ENCODE measurements around the gene B9D1. TPM values are rescaled to one million over a fixed set of nuclear protein-coding genes. Genes with fewer than 3 reads are reported as not detected.
A peak's percentile ranks its signal among the peaks of the same experiment; 100 is the strongest.

The B9D1 gene
- total RNA-seq, 1 donor from 2014 or later, result 3.1 TPM

DNA sequence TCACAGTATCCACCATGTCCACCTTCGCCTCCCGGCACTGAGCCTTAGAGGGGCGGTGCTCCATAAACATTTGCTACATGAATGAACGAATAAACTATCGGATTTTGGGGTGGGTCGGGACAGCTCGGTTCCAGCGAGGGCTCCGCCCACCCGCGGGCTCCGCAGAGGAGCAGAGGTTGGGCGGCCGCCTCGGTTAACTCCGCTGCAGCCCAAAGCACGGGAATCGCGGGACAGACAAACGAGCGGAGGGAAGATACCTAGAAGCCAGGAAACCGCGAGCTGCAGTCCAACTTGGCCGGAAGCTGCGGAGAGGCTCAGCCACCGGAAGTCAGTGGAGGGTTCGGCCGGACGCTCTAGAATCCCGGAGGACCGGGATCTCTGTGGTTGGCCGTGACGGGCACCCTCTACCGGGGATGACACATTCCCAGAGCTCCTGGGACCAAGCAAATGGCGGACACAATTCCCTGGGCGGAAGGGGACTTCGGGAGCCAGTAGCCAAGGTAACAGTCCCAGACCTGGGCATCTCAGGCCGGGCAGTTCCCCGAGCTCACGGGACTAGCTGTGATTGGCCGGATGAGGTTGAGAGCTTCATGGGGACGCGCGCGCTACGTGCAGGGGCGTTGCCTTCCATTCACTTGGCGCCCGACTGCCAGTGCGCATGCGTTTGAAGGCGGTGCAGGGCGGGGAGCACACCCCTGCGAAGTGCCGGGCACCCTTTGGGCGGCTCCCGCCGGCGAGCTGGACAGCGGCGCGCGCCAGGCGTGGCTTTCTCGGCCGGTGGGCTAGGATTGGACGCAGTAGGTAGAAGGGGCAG is 15.3 kb upstream of the B9D1 start:
- Histone ChIP-seq H3K9ac (ENCODE audit: low read depth in 1 of 3, low read length in 3 of 3) (peak overlapping the region; percentile 92 to 94 (median 93)), H3K4me3 (ENCODE audit: low read length in 3 of 3) (peak overlapping the region; percentile 81 to 94 (median 92)), H3K9me3 (ENCODE audit: control insufficient read depth in 3 of 3, low read length in 3 of 3) (no peaks in the 10 kb centered on the region), H3K27me3 (ENCODE audit: control insufficient read depth in 3 of 3, insufficient read depth in 3 of 3, low read length in 3 of 3) (no peaks in the 10 kb centered on the region), H3K36me3 (ENCODE audit: control insufficient read depth in 3 of 3, insufficient read depth in 3 of 3, low read length in 3 of 3) (peaks cover 25 to 29% (median 27%) of the 10 kb centered on the region in 3 donors), H3K4me1 (ENCODE audit: control insufficient read depth in 3 of 3, insufficient read depth in 3 of 3, low read length in 3 of 3) (peaks cover 16 to 26% (median 19%) of the 10 kb centered on the region in 3 donors), H3K27ac (ENCODE audit: low read depth, low read length) (peak overlapping the region; percentile 97)

- Histone ChIP-seq H3K27me3 (ENCODE audit: control insufficient read depth in 3 of 3, insufficient read depth in 3 of 3, low read length in 3 of 3) (no peaks in the 10 kb centered on the region), H3K9me3 (ENCODE audit: control insufficient read depth in 3 of 3, low read length in 3 of 3) (no peaks in the 10 kb centered on the region), H3K9ac (ENCODE audit: low read depth in 1 of 3, low read length in 3 of 3) (peak overlapping the region; percentile 92 to 94 (median 93)), H3K4me3 (ENCODE audit: low read length in 3 of 3) (peak overlapping the region; percentile 81 to 94 (median 92)), H3K27ac (ENCODE audit: low read depth, low read length) (peak overlapping the region; percentile 97), H3K36me3 (ENCODE audit: control insufficient read depth in 3 of 3, insufficient read depth in 3 of 3, low read length in 3 of 3) (peaks cover 21 to 24% (median 22%) of the 10 kb centered on the region in 3 donors), H3K4me1 (ENCODE audit: control insufficient read depth in 3 of 3, insufficient read depth in 3 of 3, low read length in 3 of 3) (peaks cover 15 to 23% (median 16%) of the 10 kb centered on the region in 3 donors)
These were observed 14.3 kb upstream of the B9D1 start for GRCh38 chr17:19376811-19377210.

GRCh38 chr17:19375732-19376131 is 13.2 kb upstream of the B9D1 start:
- Histone ChIP-seq H3K9me3 (ENCODE audit: control insufficient read depth in 3 of 3, low read length in 3 of 3) (no peaks in the 10 kb centered on the region), H3K27me3 (ENCODE audit: control insufficient read depth in 3 of 3, insufficient read depth in 3 of 3, low read length in 3 of 3) (no peaks in the 10 kb centered on the region), H3K4me3 (ENCODE audit: low read length in 3 of 3) (no peak overlapping the region), H3K9ac (ENCODE audit: low read depth in 1 of 3, low read length in 3 of 3) (no peak overlapping the region), H3K27ac (ENCODE audit: low read depth, low read length) (no peak overlapping the region), H3K4me1 (ENCODE audit: control insufficient read depth in 3 of 3, insufficient read depth in 3 of 3, low read length in 3 of 3) (peaks cover 17 to 27% (median 20%) of the 10 kb centered on the region in 3 donors), H3K36me3 (ENCODE audit: control insufficient read depth in 3 of 3, insufficient read depth in 3 of 3, low read length in 3 of 3) (peaks cover 13 to 16% (median 14%) of the 10 kb centered on the region in 3 donors)

DNA sequence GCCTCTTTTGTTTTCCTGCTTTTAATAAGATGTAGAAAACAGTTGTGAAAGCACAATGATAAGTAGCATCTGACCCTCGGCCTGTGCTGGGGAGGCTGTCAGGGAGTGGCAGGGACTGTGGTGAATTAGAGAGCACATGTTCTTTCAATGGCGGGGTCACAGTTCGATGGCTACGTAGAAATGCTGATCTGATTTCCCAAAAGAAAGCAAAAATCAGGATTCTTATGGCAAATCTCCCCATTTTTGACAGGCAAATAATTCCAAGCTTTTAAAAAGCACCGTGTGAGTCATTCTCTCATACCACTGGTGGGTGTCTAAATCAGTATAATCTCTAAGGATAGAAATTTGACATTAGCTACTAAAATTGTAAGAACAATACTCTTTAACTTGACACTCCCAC is 11.6 kb upstream of the B9D1 start:
- H3K36me3 ChIP-seq (ENCODE audit: control insufficient read depth in 3 of 3, insufficient read depth in 3 of 3, low read length in 3 of 3), result peaks cover 0 to 2% (median 0%) of the 10 kb centered on the region in 3 donors
- H3K4me3 ChIP-seq (ENCODE audit: low read length in 3 of 3), result no peak overlapping the region
- no peaks in the 10 kb centered on the region for H3K27me3 ChIP-seq (ENCODE audit: control insufficient read depth in 3 of 3, insufficient read depth in 3 of 3, low read length in 3 of 3)
- H3K4me1 ChIP-seq (ENCODE audit: control insufficient read depth in 3 of 3, insufficient read depth in 3 of 3, low read length in 3 of 3), result peaks cover 19 to 30% (median 24%) of the 10 kb centered on the region in 3 donors
- H3K27ac ChIP-seq (ENCODE audit: low read depth, low read length), result no peak overlapping the region
- H3K9me3 ChIP-seq (ENCODE audit: control insufficient read depth in 3 of 3, low read length in 3 of 3), result no peaks in the 10 kb centered on the region
- H3K9ac ChIP-seq (ENCODE audit: low read depth in 1 of 3, low read length in 3 of 3), result no peak overlapping the region

DNA sequence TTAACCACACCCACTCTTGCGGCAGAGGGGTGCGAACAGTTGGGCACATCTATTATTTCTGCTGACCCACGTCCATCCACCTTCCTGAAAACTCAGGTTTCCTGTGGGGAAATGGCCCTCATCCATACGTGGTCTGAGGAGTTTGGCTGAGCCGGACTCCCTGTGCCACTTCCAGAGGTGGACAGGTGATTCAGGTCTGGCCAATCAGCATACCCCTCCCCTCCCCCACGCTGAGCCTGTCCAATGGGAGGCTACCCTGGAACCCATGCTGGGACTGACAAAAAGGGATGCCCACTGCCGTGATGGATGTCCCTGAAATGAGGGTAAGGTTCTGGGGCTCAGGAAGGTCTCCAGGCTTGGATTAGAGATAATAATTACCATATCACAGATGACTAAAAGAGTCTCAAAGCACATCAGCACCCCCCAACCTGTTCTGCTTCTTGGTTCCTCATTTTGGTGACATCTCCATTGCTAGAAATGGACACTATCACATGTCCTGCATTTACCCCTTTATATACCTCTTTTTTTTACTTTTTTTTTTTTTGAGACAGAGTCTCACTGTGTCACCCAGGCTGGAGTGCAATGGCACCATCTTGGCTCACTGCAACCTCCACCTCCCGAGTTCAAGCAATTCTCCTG is 10.5 kb upstream of the B9D1 start:
- peaks cover 0 to 2% (median 0%) of the 10 kb centered on the region in 3 donors for H3K36me3 ChIP-seq (ENCODE audit: control insufficient read depth in 3 of 3, insufficient read depth in 3 of 3, low read length in 3 of 3)
- no peaks in the 10 kb centered on the region for H3K27me3 ChIP-seq (ENCODE audit: control insufficient read depth in 3 of 3, insufficient read depth in 3 of 3, low read length in 3 of 3)
- no peak overlapping the region for H3K4me3 ChIP-seq (ENCODE audit: low read length in 3 of 3)
- no peak overlapping the region for H3K9ac ChIP-seq (ENCODE audit: low read depth in 1 of 3, low read length in 3 of 3)
- H3K27ac ChIP-seq (ENCODE audit: low read depth, low read length), result no peak overlapping the region
- H3K4me1 ChIP-seq (ENCODE audit: control insufficient read depth in 3 of 3, insufficient read depth in 3 of 3, low read length in 3 of 3), result peaks cover 14 to 23% (median 19%) of the 10 kb centered on the region in 3 donors
- no peaks in the 10 kb centered on the region for H3K9me3 ChIP-seq (ENCODE audit: control insufficient read depth in 3 of 3, low read length in 3 of 3)

GRCh38 chr17:19372439-19372838 is 9.9 kb upstream of the B9D1 start:
- no peaks in the 10 kb centered on the region for H3K27me3 ChIP-seq (ENCODE audit: control insufficient read depth in 3 of 3, insufficient read depth in 3 of 3, low read length in 3 of 3)
- H3K4me3 ChIP-seq (ENCODE audit: low read length in 3 of 3), result no peak overlapping the region
- H3K9me3 ChIP-seq (ENCODE audit: control insufficient read depth in 3 of 3, low read length in 3 of 3), result no peaks in the 10 kb centered on the region
- no peak overlapping the region for H3K27ac ChIP-seq (ENCODE audit: low read depth, low read length)
- peaks cover 0 to 2% (median 0%) of the 10 kb centered on the region in 3 donors for H3K36me3 ChIP-seq (ENCODE audit: control insufficient read depth in 3 of 3, insufficient read depth in 3 of 3, low read length in 3 of 3)
- peaks cover 14 to 23% (median 19%) of the 10 kb centered on the region in 3 donors for H3K4me1 ChIP-seq (ENCODE audit: control insufficient read depth in 3 of 3, insufficient read depth in 3 of 3, low read length in 3 of 3)
- no peak overlapping the region for H3K9ac ChIP-seq (ENCODE audit: low read depth in 1 of 3, low read length in 3 of 3)

DNA sequence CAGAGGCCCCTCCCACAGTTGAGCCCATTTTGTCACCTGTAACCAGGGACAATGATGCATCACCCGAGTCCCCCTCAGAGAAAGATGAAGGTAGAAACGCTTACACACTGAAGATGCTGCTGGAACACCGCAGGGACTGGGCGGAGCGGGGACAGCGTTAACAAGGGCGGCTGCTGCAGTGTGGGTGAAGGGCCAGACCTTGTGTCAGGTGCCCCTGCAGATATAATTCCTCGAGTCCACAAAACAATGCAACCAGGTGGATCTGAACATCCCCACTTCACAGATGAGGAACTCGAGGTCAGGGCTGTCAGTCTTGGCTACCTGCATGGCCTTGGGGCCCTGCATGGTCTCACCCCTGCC is 9.5 kb upstream of the B9D1 start:
- Histone ChIP-seq H3K27ac (ENCODE audit: low read depth, low read length) (no peak overlapping the region), H3K27me3 (ENCODE audit: control insufficient read depth in 3 of 3, insufficient read depth in 3 of 3, low read length in 3 of 3) (no peaks in the 10 kb centered on the region), H3K9ac (ENCODE audit: low read depth in 1 of 3, low read length in 3 of 3) (no peak overlapping the region), H3K4me1 (ENCODE audit: control insufficient read depth in 3 of 3, insufficient read depth in 3 of 3, low read length in 3 of 3) (peaks cover 12 to 20% (median 17%) of the 10 kb centered on the region in 3 donors), H3K4me3 (ENCODE audit: low read length in 3 of 3) (no peak overlapping the region), H3K9me3 (ENCODE audit: control insufficient read depth in 3 of 3, low read length in 3 of 3) (no peaks in the 10 kb centered on the region), H3K36me3 (ENCODE audit: control insufficient read depth in 3 of 3, insufficient read depth in 3 of 3, low read length in 3 of 3) (peaks cover 0 to 2% (median 0%) of the 10 kb centered on the region in 3 donors)

DNA sequence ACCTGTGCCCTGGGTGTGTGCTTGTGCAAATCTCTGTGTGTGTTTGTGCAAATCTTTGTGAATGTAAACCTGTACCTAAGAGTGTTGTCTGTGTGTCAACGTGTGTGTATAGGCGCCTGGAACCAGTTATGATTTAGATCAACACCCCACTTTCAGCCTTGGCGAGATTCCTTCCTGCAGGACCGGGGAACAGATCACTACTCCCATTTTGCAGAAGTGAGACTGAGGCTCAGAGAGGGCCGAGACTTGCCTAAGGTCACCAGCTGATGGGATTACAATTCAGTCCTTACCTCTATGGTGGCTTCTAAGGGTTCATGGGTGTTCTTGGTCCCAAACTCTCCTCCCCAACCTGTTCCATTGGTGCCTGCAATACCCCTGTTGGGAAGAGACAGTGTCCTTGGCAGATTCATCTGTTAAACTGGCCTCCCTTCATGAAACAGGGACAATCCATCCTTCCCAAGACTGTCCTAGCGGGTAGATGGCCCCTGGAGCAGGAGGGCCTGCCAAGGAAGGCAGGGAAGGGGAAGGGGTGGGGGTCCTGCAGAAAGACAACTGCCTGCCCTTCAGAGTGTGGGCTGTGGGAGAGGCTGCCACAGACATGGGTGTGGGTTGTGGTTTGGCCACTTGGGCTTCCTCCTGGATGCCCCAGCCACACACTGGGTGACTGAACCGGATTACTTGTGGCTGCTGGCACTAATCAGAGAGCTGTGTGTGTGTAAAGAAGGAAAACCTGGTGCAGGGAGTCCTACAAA is 8.9 kb upstream of the B9D1 start:
- Histone ChIP-seq H3K4me1 (ENCODE audit: control insufficient read depth in 3 of 3, insufficient read depth in 3 of 3, low read length in 3 of 3) (peaks cover 8 to 17% (median 14%) of the 10 kb centered on the region in 3 donors), H3K27ac (ENCODE audit: low read depth, low read length) (no peak overlapping the region), H3K9ac (ENCODE audit: low read depth in 1 of 3, low read length in 3 of 3) (no peak overlapping the region), H3K4me3 (ENCODE audit: low read length in 3 of 3) (no peak overlapping the region), H3K27me3 (ENCODE audit: control insufficient read depth in 3 of 3, insufficient read depth in 3 of 3, low read length in 3 of 3) (no peaks in the 10 kb centered on the region), H3K36me3 (ENCODE audit: control insufficient read depth in 3 of 3, insufficient read depth in 3 of 3, low read length in 3 of 3) (peaks cover 0 to 2% (median 0%) of the 10 kb centered on the region in 3 donors), H3K9me3 (ENCODE audit: control insufficient read depth in 3 of 3, low read length in 3 of 3) (no peaks in the 10 kb centered on the region)

GRCh38 chr17:19370493-19370960 is 8.0 kb upstream of the B9D1 start:
- peaks cover 0 to 2% (median 0%) of the 10 kb centered on the region in 3 donors for H3K36me3 ChIP-seq (ENCODE audit: control insufficient read depth in 3 of 3, insufficient read depth in 3 of 3, low read length in 3 of 3)
- H3K9me3 ChIP-seq (ENCODE audit: control insufficient read depth in 3 of 3, low read length in 3 of 3), result no peaks in the 10 kb centered on the region
- H3K4me1 ChIP-seq (ENCODE audit: control insufficient read depth in 3 of 3, insufficient read depth in 3 of 3, low read length in 3 of 3), result peaks cover 8 to 14% (median 14%) of the 10 kb centered on the region in 3 donors
- H3K27me3 ChIP-seq (ENCODE audit: control insufficient read depth in 3 of 3, insufficient read depth in 3 of 3, low read length in 3 of 3), result no peaks in the 10 kb centered on the region
- peak overlapping the region in 1 of 3 donors; percentile 45 for H3K9ac ChIP-seq (ENCODE audit: low read depth in 1 of 3, low read length in 3 of 3)
- no peak overlapping the region for H3K4me3 ChIP-seq (ENCODE audit: low read length in 3 of 3)
- no peak overlapping the region for H3K27ac ChIP-seq (ENCODE audit: low read depth, low read length)

Data from skeletal muscle tissue (tissue), 4 donors.